ENCODE measurements around the gene CBFA2T2.

GRCh38 chr20:33655164-33655563 lies 165.3 kb downstream of the CBFA2T2 start:
- TF ChIP-seq CTCF (IDR thresholded peaks at IDR 0.05; ENCODE audit: extremely low read depth in 1 of 2, insufficient read depth in 1 of 2, low read depth in 1 of 2, low read length in 2 of 2) (no peak), EZH2 (IDR thresholded peaks at IDR 0.05; ENCODE audit: borderline replicate concordance, low read depth, low read length, severe bottlenecking) (no peak), POLR2A (IDR thresholded peaks at IDR 0.05; ENCODE audit: low read depth, low read length) (no peak), JUN (IDR thresholded peaks at IDR 0.05; ENCODE audit: borderline replicate concordance, insufficient read depth, insufficient read length, low read depth) (no peak), POLR2AphosphoS5 (IDR thresholded peaks at IDR 0.05; ENCODE audit: insufficient read depth, low read depth, low read length) (no peak), MYC (IDR thresholded peaks at IDR 0.05; ENCODE audit: low read depth, low read length) (no peak), FOS (IDR thresholded peaks at IDR 0.05; ENCODE audit: borderline replicate concordance, insufficient read depth, low read length) (no peak)
- TF ChIP-seq, protein P1, sequence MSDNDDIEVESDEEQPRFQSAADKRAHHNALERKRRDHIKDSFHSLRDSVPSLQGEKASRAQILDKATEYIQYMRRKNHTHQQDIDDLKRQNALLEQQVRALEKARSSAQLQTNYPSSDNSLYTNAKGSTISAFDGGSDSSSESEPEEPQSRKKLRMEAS (IDR thresholded peaks at IDR 0.05; ENCODE audit: insufficient read depth, insufficient read length), result no peak
